ENCODE results near the gene PRRC2B.
"Not testable (repeated sequence)": the region's sequence is repeated elsewhere in the genome, so short reads cannot be mapped to it uniquely, and the experiment has no call there.

PRRC2B gene

DNA sequence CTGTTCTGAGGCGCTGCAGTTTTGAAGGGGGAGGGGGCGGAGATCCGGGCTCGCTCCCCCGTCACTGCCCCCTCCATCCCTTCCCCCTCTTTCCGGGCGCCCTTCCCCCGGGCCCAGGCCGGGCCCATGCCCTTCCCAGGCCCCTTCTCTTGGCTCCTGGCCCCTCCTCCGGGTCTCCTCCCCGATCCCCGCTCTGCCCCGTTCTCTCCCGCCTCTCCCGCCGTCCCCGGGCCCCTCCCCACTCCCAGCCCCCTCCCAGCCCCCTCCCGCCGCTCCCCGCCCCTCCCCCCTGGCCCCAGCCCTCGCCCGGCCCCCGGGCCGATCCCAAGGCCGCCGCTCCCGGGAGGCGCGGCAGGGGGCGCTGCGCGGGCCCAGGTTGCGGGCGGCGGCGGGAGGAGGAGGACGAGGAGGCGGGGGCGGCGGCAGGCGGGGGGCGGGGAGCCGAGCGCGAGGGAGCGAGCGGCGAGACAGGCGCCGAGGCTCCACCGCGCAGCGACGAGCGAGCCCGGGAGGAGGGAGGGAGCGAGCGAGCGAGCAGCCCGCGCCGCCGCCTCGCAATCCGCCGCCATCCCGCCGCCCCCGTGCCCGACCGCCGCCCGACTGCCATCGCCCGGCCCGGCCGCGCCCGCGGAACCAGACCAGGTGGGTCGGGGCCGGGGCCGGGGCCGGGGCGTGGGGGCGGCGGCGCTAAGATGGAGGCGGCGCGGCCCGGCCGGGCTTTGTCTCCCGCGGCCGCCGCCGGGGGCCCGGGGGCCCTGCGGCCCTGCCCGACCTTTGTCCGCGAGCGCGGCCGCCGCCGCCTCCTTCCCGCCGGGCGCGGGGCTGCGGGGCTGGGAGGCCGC lies at the start of gene PRRC2B:
Gene PRRC2B (plus strand): TSS at position 465 of the 842 bp plus-strand sequence. CDS start 36,059 bp downstream, outside the sequence.
- peak; percentile 88 to 93 for DNase-seq
- TF ChIP-seq GATA1 (IDR thresholded peaks at IDR 0.05; ENCODE audit: low read depth, low read length) (no peak), POLR2A (IDR thresholded peaks at IDR 0.05; ENCODE audit: low read length) (no peak)

- not testable (repeated sequence) for DNase-seq
These were observed 48.9 kb upstream of the PRRC2B start for GRCh38 chr9:131344931-131345535.

DNA sequence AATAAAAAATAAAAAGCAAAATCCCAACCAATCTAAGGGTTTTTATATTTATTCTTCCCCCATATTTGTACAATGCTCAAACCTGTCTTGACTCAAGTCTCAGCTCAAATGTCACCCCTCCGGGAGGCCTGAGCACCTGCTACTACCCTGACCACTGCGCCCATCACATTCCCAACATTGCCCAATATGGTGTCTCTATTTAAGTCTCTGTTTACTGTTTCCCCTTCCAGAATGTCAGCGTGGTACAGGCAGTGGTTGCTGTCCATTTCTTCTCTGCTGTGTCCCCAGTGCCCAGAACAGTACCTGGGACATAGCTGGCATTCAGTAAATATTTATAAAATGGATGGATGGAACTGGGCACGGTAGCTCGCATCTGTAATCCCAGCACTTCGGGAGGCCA lies 47.3 kb upstream of the PRRC2B start:
- no peak for TF ChIP-seq POLR2A (IDR thresholded peaks at IDR 0.05; ENCODE audit: low read length)
- no peak for TF ChIP-seq GATA1 (IDR thresholded peaks at IDR 0.05; ENCODE audit: low read depth, low read length)
- no peak for DNase-seq

DNA sequence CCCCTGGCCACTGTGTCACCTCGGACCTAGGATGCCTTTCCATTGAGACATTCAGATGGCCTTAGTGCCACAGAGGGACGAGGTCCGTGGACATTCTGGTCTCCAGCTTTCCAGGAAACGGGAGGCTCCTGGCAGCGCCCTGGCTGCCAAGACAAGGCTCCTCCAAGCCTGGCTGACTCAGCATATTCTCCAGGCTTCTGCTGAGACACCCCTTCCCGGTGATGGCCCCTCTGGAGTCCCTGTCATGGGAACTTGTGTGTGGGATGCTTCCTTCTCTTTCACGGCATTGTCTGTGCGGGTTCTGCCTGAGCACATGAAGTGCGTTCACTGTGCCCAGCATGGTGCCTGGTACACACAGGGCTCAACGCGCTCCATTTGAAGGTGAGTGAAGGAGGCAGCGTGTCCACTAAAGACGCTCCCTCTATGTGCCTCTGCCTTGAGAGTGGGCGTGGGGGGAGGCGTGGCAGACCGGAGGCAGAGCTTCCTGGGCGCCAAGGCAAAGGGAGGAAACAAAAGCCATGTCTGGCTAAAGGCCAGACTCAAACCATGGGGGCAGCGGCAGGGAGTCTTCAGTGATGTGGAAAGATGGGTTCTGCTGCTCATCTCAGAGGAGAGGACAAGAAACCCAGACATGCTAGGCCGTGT lies 46.4 kb upstream of the PRRC2B start:
- no peak for DNase-seq
- TF ChIP-seq POLR2A (IDR thresholded peaks at IDR 0.05; ENCODE audit: low read length) (no peak), GATA1 (IDR thresholded peaks at IDR 0.05; ENCODE audit: low read depth, low read length) (no peak)

DNA sequence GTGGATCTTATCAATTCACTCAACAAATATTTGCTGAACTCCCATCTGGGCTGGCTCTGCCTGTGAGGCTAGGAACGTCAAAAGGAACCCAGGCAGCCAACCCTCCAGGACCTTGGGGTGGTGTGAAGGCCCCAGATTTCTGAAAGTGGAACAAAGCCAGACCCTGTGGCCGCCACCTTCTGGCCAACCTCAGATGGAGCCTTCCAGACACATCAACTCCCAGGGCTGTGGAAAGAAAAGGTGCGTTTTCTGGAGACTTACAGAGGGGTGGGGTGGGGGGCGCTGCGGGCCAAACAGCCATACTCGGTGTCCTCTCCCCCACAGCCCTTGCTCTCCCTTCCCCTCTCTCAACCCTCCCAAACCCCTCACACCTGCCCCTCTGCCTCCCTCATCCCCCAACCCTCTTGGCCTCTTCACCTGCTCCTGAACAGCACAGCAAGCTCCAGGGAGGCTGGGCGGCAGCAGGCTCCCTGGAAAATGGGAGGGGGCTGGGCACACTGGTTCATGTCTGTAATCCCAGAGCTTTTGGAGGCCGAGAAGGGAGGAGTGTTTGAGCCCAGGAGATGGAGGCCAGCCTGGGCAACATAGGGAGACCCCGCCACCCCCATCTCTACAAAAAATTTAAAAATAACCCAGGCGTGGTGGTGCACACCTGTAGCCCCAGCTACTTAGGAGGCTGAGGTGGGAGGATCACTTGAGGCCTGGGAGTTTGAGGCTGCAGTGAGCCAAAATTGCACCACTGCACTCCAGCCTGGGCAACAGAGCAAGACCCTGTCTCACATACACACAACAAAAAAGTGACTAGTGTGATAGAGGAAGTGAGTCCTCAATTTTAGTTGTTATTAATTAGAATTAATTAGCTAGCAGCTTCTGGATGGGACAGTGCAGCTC lies 45.0 kb upstream of the PRRC2B start:
- TF ChIP-seq POLR2A (IDR thresholded peaks at IDR 0.05; ENCODE audit: low read length) (no peak), GATA1 (IDR thresholded peaks at IDR 0.05; ENCODE audit: low read depth, low read length) (no peak)
- DNase-seq: no peak

DNA sequence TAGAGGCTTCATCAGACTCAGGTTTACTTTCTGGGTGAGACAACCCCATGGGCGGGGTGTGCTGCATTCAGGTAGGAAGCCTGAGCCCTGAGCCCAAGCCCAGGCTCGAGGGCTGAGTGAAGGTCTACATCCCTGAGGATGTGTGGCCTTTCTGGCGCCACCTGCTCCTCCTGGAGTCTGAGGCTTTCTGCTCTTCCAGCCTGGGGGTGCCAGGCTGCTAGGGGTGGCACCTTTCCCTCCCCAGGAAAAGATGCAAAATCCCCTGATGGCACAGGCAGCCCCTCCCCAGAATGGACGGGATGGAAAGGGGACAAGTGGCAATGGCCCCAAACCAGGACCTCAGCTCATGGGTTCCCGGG lies 44.4 kb upstream of the PRRC2B start:
- no peak for DNase-seq
- TF ChIP-seq POLR2A (IDR thresholded peaks at IDR 0.05; ENCODE audit: low read length) (no peak), GATA1 (IDR thresholded peaks at IDR 0.05; ENCODE audit: low read depth, low read length) (no peak)

DNA sequence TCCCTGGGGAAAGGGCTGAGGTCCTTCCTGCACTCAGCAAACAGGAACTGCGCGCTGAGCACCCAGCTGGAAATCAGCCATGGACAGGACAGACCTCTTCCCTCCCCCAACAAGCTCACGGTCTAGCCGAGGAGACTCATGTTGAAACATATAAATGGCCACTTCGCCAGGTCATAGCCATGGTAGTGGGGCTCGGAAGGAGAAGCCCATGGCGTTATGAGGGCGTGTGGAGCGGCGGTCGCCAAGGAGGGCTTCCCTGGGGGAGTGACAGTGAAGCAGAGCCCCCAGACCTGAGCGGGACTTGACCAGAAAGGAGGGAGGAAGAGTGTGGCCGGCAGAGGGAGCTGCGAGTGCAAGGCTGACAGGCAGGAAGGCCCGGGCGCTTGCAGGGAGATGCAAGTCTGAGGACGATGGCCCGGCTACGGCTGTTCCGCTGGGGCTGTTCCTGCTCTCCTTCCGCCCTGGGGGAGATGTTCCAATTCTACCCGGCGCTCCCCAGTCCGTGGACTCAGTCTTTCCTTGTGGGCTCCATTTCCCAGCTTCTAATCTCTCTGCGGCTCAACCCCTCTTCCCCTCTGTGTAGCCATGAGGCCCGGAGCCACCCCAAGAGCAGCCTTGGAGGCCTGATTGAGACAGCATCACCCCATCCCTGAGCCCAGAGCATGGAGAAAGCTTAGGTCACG lies 43.9 kb upstream of the PRRC2B start:
- TF ChIP-seq GATA1 (IDR thresholded peaks at IDR 0.05; ENCODE audit: low read depth, low read length) (no peak), POLR2A (IDR thresholded peaks at IDR 0.05; ENCODE audit: low read length) (no peak)
- peak; percentile 82 to 87 for DNase-seq

- DNase-seq: not testable (repeated sequence)
These were observed 37.4 kb upstream of the PRRC2B start for GRCh38 chr9:131356479-131356878.

GRCh38 chr9:131358556-131358955 lies 35.3 kb upstream of the PRRC2B start:
- TF ChIP-seq GATA1 (IDR thresholded peaks at IDR 0.05; ENCODE audit: low read depth, low read length) (no peak), POLR2A (IDR thresholded peaks at IDR 0.05; ENCODE audit: low read length) (no peak)
- no peak for DNase-seq

DNA sequence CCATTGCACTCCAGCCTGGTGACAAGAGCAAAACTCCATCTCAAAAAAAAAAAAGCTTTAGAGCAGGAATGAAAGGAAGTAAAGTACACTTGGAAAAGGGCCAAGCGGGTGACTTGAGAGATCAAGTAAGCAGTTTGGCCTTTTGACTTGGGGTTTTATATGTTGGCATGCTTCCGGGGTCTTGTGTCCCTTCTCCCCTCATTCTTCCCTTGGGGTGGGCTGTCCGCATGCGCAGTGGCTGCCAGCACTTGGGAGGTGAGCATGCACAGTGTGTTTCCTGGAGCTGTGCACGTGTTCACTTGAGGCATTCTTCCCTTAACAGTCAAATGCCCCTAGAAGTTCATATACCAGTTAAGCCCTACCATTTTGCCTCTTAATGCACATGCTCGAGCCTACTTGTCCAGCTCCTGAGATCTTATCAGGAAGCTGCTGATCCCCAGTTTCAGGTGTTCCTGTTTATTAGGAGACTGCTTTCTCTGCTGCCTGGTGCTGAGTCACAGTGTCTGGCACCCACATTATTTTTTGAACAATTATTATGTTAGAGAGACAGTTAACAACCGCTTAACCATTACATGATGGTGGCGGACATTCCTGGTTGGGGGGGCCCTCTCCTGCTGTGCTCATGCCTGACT lies 32.6 kb upstream of the PRRC2B start:
- peak in 1 of 2 experiments; percentile 19 for DNase-seq
- TF ChIP-seq GATA1 (IDR thresholded peaks at IDR 0.05; ENCODE audit: low read depth, low read length): no peak
- TF ChIP-seq POLR2A (IDR thresholded peaks at IDR 0.05; ENCODE audit: low read length): no peak

- no peak for TF ChIP-seq GATA1 (IDR thresholded peaks at IDR 0.05; ENCODE audit: low read depth, low read length)
- TF ChIP-seq POLR2A (IDR thresholded peaks at IDR 0.05; ENCODE audit: low read length): no peak
- no peak for DNase-seq
These were observed 28.3 kb upstream of the PRRC2B start for GRCh38 chr9:131365546-131365945.

- no peak for DNase-seq
- TF ChIP-seq GATA1 (IDR thresholded peaks at IDR 0.05; ENCODE audit: low read depth, low read length): no peak
- TF ChIP-seq POLR2A (IDR thresholded peaks at IDR 0.05; ENCODE audit: low read length): no peak
These were observed 27.0 kb upstream of the PRRC2B start for GRCh38 chr9:131366761-131367401.

Data from erythroblast (primary cell).